Measurements from ENCODE around the gene PIP4K2C.
A peak's percentile ranks its signal among the peaks of the same experiment; 100 is the strongest.
"Not testable (repeated sequence)": the region's sequence is repeated elsewhere in the genome, so short reads cannot be mapped to it uniquely, and the experiment has no call there.

Gene PIP4K2C

GRCh38 chr12:57560516-57560915, 30.5 kb upstream of the PIP4K2C start:
- DNase-seq (ENCODE audit: low spot score) = no peak

GRCh38 chr12:57561117-57561516, 29.9 kb upstream of the PIP4K2C start:
- not testable (repeated sequence) for DNase-seq (ENCODE audit: low spot score)

GRCh38 chr12:57563358-57563757, 27.6 kb upstream of the PIP4K2C start:
- no peak for DNase-seq (ENCODE audit: low spot score)

GRCh38 chr12:57564178-57564740, 26.7 kb upstream of the PIP4K2C start:
- DNase-seq (ENCODE audit: low spot score) = no peak

GRCh38 chr12:57568838-57569237, 22.2 kb upstream of the PIP4K2C start:
- no peak for DNase-seq (ENCODE audit: low spot score)

GRCh38 chr12:57569858-57570257, 21.1 kb upstream of the PIP4K2C start:
- no peak for DNase-seq (ENCODE audit: low spot score)

- DNase-seq (ENCODE audit: low spot score) = not testable (repeated sequence)
Measured at GRCh38 chr12:57570438-57570837, 20.6 kb upstream of the PIP4K2C start.

GRCh38 chr12:57571926-57572762, 18.8 kb upstream of the PIP4K2C start:
- DNase-seq (ENCODE audit: low spot score) = no peak

- no peak for DNase-seq (ENCODE audit: low spot score)
Measured at GRCh38 chr12:57574795-57575194, 16.2 kb upstream of the PIP4K2C start.

GRCh38 chr12:57575771-57576612, 15.0 kb upstream of the PIP4K2C start:
- no peak for DNase-seq (ENCODE audit: low spot score)

- DNase-seq (ENCODE audit: low spot score) = no peak
Measured at GRCh38 chr12:57576613-57577160, 14.3 kb upstream of the PIP4K2C start.

GRCh38 chr12:57577981-57578758, 12.8 kb upstream of the PIP4K2C start:
- DNase-seq (ENCODE audit: low spot score) = no peak

GRCh38 chr12:57579011-57579410, 12.0 kb upstream of the PIP4K2C start:
- DNase-seq (ENCODE audit: low spot score) = no peak

GRCh38 chr12:57579677-57580465, 11.1 kb upstream of the PIP4K2C start:
- DNase-seq (ENCODE audit: low spot score) = no peak

- no peak for DNase-seq (ENCODE audit: low spot score)
Measured at GRCh38 chr12:57580466-57580795, 10.6 kb upstream of the PIP4K2C start.

- DNase-seq (ENCODE audit: low spot score) = no peak
Measured at GRCh38 chr12:57581802-57582201, 9.2 kb upstream of the PIP4K2C start.

GRCh38 chr12:57582440-57582839, 8.6 kb upstream of the PIP4K2C start:
- no peak for DNase-seq (ENCODE audit: low spot score)

- peak; percentile 83 for DNase-seq (ENCODE audit: low spot score)
Measured at GRCh38 chr12:57583008-57583831, 7.8 kb upstream of the PIP4K2C start.

- no peak for DNase-seq (ENCODE audit: low spot score)
Measured at GRCh38 chr12:57584050-57584449, 6.9 kb upstream of the PIP4K2C start.

GRCh38 chr12:57584690-57585089, 6.3 kb upstream of the PIP4K2C start:
- DNase-seq (ENCODE audit: low spot score) = no peak

Data from CD4-positive, alpha-beta T cell treated with Interleukin-15 for 4 hours (primary cell).